Endothelial cell of umbilical vein (primary cell): Measurements from ENCODE around the gene S1PR4. TPM values are rescaled to one million over a fixed set of nuclear protein-coding genes. Genes with fewer than 3 reads are reported as not detected.

Experiments used
- BruUV-seq: library from RNA; stranded (reverse); fragments of 400-500 nt; replicated peaks from 2 replicates; lab custom pipeline; 2021; lab: Mats Ljungman, UMichigan
- CTCF ChIA-PET: fragments of 300-600, 350-600 bp; sonication (Branson Sonifier 250); formaldehyde crosslinking; loops from one replicate; lab custom pipeline; 2021; ENCODE audit warnings: antibody characterized with exemption, inconsistent platforms; lab: Charles Lee
- POLR2A ChIA-PET: fragments of 300-600, 350-600 bp; sonication (Branson Sonifier 250); formaldehyde crosslinking; loops from one replicate; lab custom pipeline; 2021; ENCODE audit warnings: antibody characterized with exemption, inconsistent platforms; lab: Charles Lee
- DNase-seq: peaks from one replicate; pipeline ENCODE4 v3.0.0-alpha.2; 2011; ENCODE audit warnings: low read depth, low spot score
- FAIRE-seq: peaks from 2 replicates; lab custom pipeline; 2011; peaks lifted over from hg19 to GRCh38; lab: Jason Lieb, UNC
- H2AFZ ChIP-seq: 2 replicates; pipeline ENCODE4 v1.6.0; 2012; ENCODE audit warnings: low read depth, low read length, control low read depth, inconsistent platforms
- H3K27ac ChIP-seq: 2 replicates; pipeline ENCODE4 v1.5.1; 2011; ENCODE audit warnings: low read depth, mild to moderate bottlenecking, control low read depth, low read length, moderate library complexity; ENCODE audit not compliant: insufficient read depth
- H3K27me3 ChIP-seq, 2 experiments: 2 replicates each; pipeline versions ENCODE4 v1.6.0 to v1.6.1; 2011; ENCODE audit warnings: low read length in 2 of 2, mixed read lengths in 1 of 2; ENCODE audit not compliant: control insufficient read depth in 2 of 2, insufficient read depth in 2 of 2
- H3K36me3 ChIP-seq, 2 experiments: 2 replicates in 1 of 2; 3 replicates in 1 of 2; pipeline ENCODE4 v1.5.1; 2011; ENCODE audit warnings: low read length in 2 of 2, mild to moderate bottlenecking in 1 of 2, moderate library complexity in 1 of 2; ENCODE audit not compliant: control insufficient read depth in 2 of 2, insufficient read depth in 2 of 2; ENCODE audit errors: extremely low read depth in 1 of 2
- H3K4me1 ChIP-seq: 3 replicates; pipeline ENCODE4 v1.5.1; 2011; ENCODE audit warnings: mild to moderate bottlenecking, low read length; ENCODE audit not compliant: control insufficient read depth, insufficient read depth; ENCODE audit errors: extremely low read depth
- H3K4me2 ChIP-seq: 2 replicates; pipeline ENCODE4 v1.6.1; 2011; ENCODE audit warnings: low read length, control low read depth, mixed read lengths; ENCODE audit not compliant: insufficient read depth
- H3K4me3 ChIP-seq, 3 experiments: fragments of 200-600 bp in 1 of 3; sonication (generic), shearing (Covaris generic) in 1 of 3; replicated peaks in 1 of 3; 2 replicates each; pipeline ENCODE4 v1.5.1; 2011 to 2016; ENCODE audit warnings: control low read depth in 3 of 3, low read length in 3 of 3, mild to moderate bottlenecking in 2 of 3, inconsistent platforms in 1 of 3, low read depth in 1 of 3, moderate library complexity in 1 of 3; ENCODE audit not compliant: insufficient read depth in 1 of 3
- H3K79me2 ChIP-seq: 2 replicates; pipeline ENCODE4 v1.6.0; 2012; ENCODE audit warnings: low read length, inconsistent platforms; ENCODE audit not compliant: control insufficient read depth, insufficient read depth
- H3K9ac ChIP-seq: replicated peaks from 2 replicates; pipeline ENCODE3; 2011; ENCODE audit warnings: low read length, control low read depth; ENCODE audit not compliant: insufficient read depth; ENCODE audit errors: extremely low read depth
- H3K9me1 ChIP-seq: replicated peaks from 3 replicates; pipeline ENCODE4 v1.6.0; 2011; ENCODE audit warnings: mild to moderate bottlenecking, low read length; ENCODE audit not compliant: control insufficient read depth, insufficient read depth; ENCODE audit errors: extremely low read depth
- H3K9me3 ChIP-seq: replicated peaks from 2 replicates; pipeline ENCODE4 v1.5.1; 2012; ENCODE audit warnings: low read length, inconsistent platforms; ENCODE audit not compliant: control insufficient read depth, insufficient read depth
- H4K20me1 ChIP-seq: replicated peaks from 2 replicates; pipeline ENCODE3; 2011; ENCODE audit warnings: mild to moderate bottlenecking, low read length; ENCODE audit not compliant: control insufficient read depth, insufficient read depth; ENCODE audit errors: extremely low read depth
- CTCF ChIP-seq, 2 donors: IDR thresholded peaks; 1 replicate in 1 of 2; 2 replicates in 1 of 2; pipeline ENCODE4 v1.5.1; 2011; ENCODE audit warnings: low read length in 2 of 2, mild to moderate bottlenecking in 2 of 2, moderate library complexity in 2 of 2, control low read depth in 1 of 2, inconsistent platforms in 1 of 2, low read depth in 1 of 2; ENCODE audit not compliant: insufficient read depth in 1 of 2; ENCODE audit errors: extremely low read depth in 1 of 2
- EZH2 ChIP-seq: IDR thresholded peaks from 2 replicates; pipeline ENCODE4 v1.6.1; 2012; ENCODE audit warnings: borderline replicate concordance, low read depth, mild to moderate bottlenecking, moderate library complexity, low read length, inconsistent platforms; ENCODE audit not compliant: severe bottlenecking
- FOS ChIP-seq: IDR thresholded peaks from 2 replicates; pipeline ENCODE4 v1.6.1; 2011; ENCODE audit warnings: mild to moderate bottlenecking, low read length, moderate library complexity, borderline replicate concordance; ENCODE audit not compliant: insufficient read depth
- GATA2 ChIP-seq: IDR thresholded peaks from 2 replicates; pipeline ENCODE4 v1.7.0; 2011; ENCODE audit warnings: low read depth, mild to moderate bottlenecking, moderate library complexity, mixed read lengths, low read length; ENCODE audit not compliant: insufficient read length, insufficient read depth
- JUN ChIP-seq: IDR thresholded peaks from 2 replicates; pipeline ENCODE4 v1.6.1; 2011; ENCODE audit warnings: borderline replicate concordance, low read depth; ENCODE audit not compliant: insufficient read length, insufficient read depth
- MAX ChIP-seq: IDR thresholded peaks from 2 replicates; pipeline ENCODE4 v1.6.1; 2011; ENCODE audit not compliant: insufficient read depth, insufficient read length
- MYC ChIP-seq: IDR thresholded peaks from one replicate; pipeline ENCODE4 v1.6.1; 2011; ENCODE audit warnings: mild to moderate bottlenecking, low read depth, low read length
- POLR2A ChIP-seq: IDR thresholded peaks from 2 replicates; pipeline ENCODE4 v1.6.1; 2012; ENCODE audit warnings: low read depth, mild to moderate bottlenecking, control low read depth, low read length
- POLR2AphosphoS5 ChIP-seq: IDR thresholded peaks from 2 replicates; pipeline ENCODE4 v1.6.1; 2012; ENCODE audit warnings: low read depth, mild to moderate bottlenecking, control low read depth, low read length, moderate library complexity; ENCODE audit not compliant: insufficient read depth
- dilution Hi-C: fragments of 300-500 bp; cut with MboI; formaldehyde crosslinking; loops from one replicate; pipeline ENCODE4 v1.15.0; 2019; ENCODE audit warnings: low sequenced_read_pairs; ENCODE audit not compliant: extremely low pct_ligation_motif_present
- intact Hi-C: fragments of 100-400 bp; cut with micrococcal nuclease; formaldehyde crosslinking; loops from one replicate; pipeline ENCODE4 v1.10.0; 2022
- polyA plus RNA-seq, 4 experiments: library from polyadenylated mRNA; depleted of rRNA in 3 of 4; stranded (reverse) in 3 of 4; unstranded in 1 of 4; fragments of >200 nt; gene quantifications; 2 replicates each; pipeline versions ENCODE4 v1.2.1 to v1.2.3, GENCODE V29; 2011 to 2012; ENCODE audit warnings: missing spikeins in 1 of 4
- total RNA-seq: library from RNA; stranded (reverse); gene quantifications from 2 replicates; pipeline ENCODE4 v1.2.3, GENCODE V29; 2021

S1PR4 gene
- total and polyA plus RNA-seq, 2 donors (not counting 3 experiments of a cell fraction or from before 2014, with no cell fraction given), result 1.7 to 2.5 TPM

GRCh38 chr19:3201911-3202310, 23.3 kb downstream of the S1PR4 start:
- H4K20me1 ChIP-seq, result no peaks in the 10 kb centered on the region
- H3K4me1 ChIP-seq, result no peaks in the 10 kb centered on the region
- BruUV-seq, result no TSS peak
- no peak for FAIRE-seq
- no peak overlapping the region for H3K4me3 ChIP-seq
- TF ChIP-seq MAX, result no peak
- no peak for TF ChIP-seq POLR2AphosphoS5
- no peak for TF ChIP-seq MYC
- TF ChIP-seq JUN, result no peak
- no peak for TF ChIP-seq POLR2A
- no peak for TF ChIP-seq FOS
- TF ChIP-seq GATA2, result no peak
- TF ChIP-seq EZH2, result no peak
- no peak for TF ChIP-seq CTCF (IDR thresholded peaks at IDR 0.05; ENCODE audit: extremely low read depth in 1 of 2, insufficient read depth in 1 of 2, low read depth in 1 of 2, low read length in 2 of 2)
- H3K4me2 ChIP-seq, result no peak overlapping the region
- ChIA-PET CTCF (interaction anchor here (2.1 kb wide), 1 partner anchor 10 kb away, joined by 4 read pairs; no protein-coding TSS in a partner anchor), POLR2A (interaction anchor here (0.7 kb wide), 1 partner anchor 150 kb away, joined by 4 read pairs; no protein-coding TSS in a partner anchor)
- dilution Hi-C loops (no loop called here), intact Hi-C loops (no loop called here)
- no peaks in the 10 kb centered on the region for H3K27me3 ChIP-seq
- no peaks in the 10 kb centered on the region for H3K9me1 ChIP-seq
- no peak overlapping the region for H2AFZ ChIP-seq
- peaks cover 0 to 30% of the 10 kb centered on the region in 2 experiments for H3K36me3 ChIP-seq
- DNase-seq, result no peak
- no peak overlapping the region for H3K27ac ChIP-seq
- no peak overlapping the region for H3K9ac ChIP-seq
- H3K79me2 ChIP-seq, result no peaks in the 10 kb centered on the region
- H3K9me3 ChIP-seq, result no peaks in the 10 kb centered on the region
